HEK293 (cell line): ENCODE data around the gene SMPD3.

Experiments used
- CTCF ChIA-PET: fragments of 350-600 bp; formaldehyde crosslinking; extraction: SDS; loops from one replicate; lab custom pipeline; 2021; ENCODE audit warnings: antibody characterized with exemption; lab: Yijun Ruan, JAX
- POLR2A ChIA-PET: fragments of 300-600 bp; formaldehyde crosslinking; extraction: SDS; loops from one replicate; lab custom pipeline; 2020; ENCODE audit warnings: antibody characterized with exemption, inconsistent platforms; lab: Yijun Ruan, JAX
- H3K27ac ChIP-seq: fragments of 200-500 bp; sonication (Bioruptor generic); 2 replicates; pipeline ENCODE4 v1.5.1; 2014; ENCODE audit warnings: low read depth, low read length, control low read depth, inconsistent platforms; ENCODE audit errors: extremely low read depth
- H3K36me3 ChIP-seq, 2 experiments: fragments of 200-500 bp in 1 of 2; sonication (Bioruptor generic) in 1 of 2; 1 replicate in 1 of 2; 2 replicates in 1 of 2; pipeline ENCODE4 v1.5.1; 2014 to 2017; ENCODE audit warnings: inconsistent platforms in 2 of 2, low read length in 2 of 2; ENCODE audit not compliant: control insufficient read depth in 2 of 2, insufficient read depth in 1 of 2
- H3K4me1 ChIP-seq: fragments of 200-500 bp; sonication (Bioruptor generic); 2 replicates; pipeline ENCODE4 v1.5.1; 2014; ENCODE audit warnings: mild to moderate bottlenecking, low read length, inconsistent platforms; ENCODE audit not compliant: control insufficient read depth, insufficient read depth
- H3K4me3 ChIP-seq: 2 replicates; pipeline ENCODE4 v1.5.1; 2011; ENCODE audit warnings: low read depth, mild to moderate bottlenecking, control low read depth, low read length, moderate library complexity
- H3K9me3 ChIP-seq: fragments of 200-500 bp; sonication (Bioruptor generic); 2 replicates; pipeline ENCODE4 v1.5.1; 2014; ENCODE audit warnings: low read depth, low read length, inconsistent platforms; ENCODE audit not compliant: control insufficient read depth, insufficient read depth
- EGR2 ChIP-seq: fragments of 450-650 bp; formaldehyde crosslinking; IDR thresholded peaks from 2 replicates; pipeline ENCODE4 v1.5.1; 2016; ENCODE audit warnings: low read depth, missing biosample characterization, missing genetic modification characterization
- HOXA7 ChIP-seq: sonication (generic); formaldehyde crosslinking; IDR thresholded peaks from 2 replicates; pipeline ENCODE4 v1.8.1; 2022; ENCODE audit warnings: missing genetic modification reagents, borderline replicate concordance
- YY2 ChIP-seq: fragments of 450-650 bp; formaldehyde crosslinking; IDR thresholded peaks from 2 replicates; pipeline ENCODE4 v1.5.1; 2016; ENCODE audit warnings: missing biosample characterization, missing genetic modification characterization
- ZNF157 ChIP-seq: fragments of 450-650 bp; formaldehyde crosslinking; IDR thresholded peaks from 2 replicates; pipeline ENCODE4 v1.5.1; 2016; ENCODE audit warnings: missing biosample characterization, missing genetic modification characterization
- ZNF16 ChIP-seq: fragments of 450-650 bp; formaldehyde crosslinking; IDR thresholded peaks from 2 replicates; pipeline ENCODE4 v1.5.1; 2016; ENCODE audit warnings: low read depth, missing biosample characterization, missing genetic modification characterization
- ZNF19 ChIP-seq: fragments of 450-650 bp; formaldehyde crosslinking; IDR thresholded peaks from 2 replicates; pipeline ENCODE4; 2016; ENCODE audit warnings: missing biosample characterization, missing genetic modification characterization, low read depth
- ZNF394 ChIP-seq: fragments of 450-650 bp; formaldehyde crosslinking; IDR thresholded peaks from 2 replicates; pipeline ENCODE4 v1.5.1; 2016; ENCODE audit warnings: missing biosample characterization, missing genetic modification characterization, mild to moderate bottlenecking, moderate library complexity, borderline replicate concordance
- ZNF521 ChIP-seq: fragments of 450-650 bp; formaldehyde crosslinking; IDR thresholded peaks from 2 replicates; pipeline ENCODE4 v1.5.1; 2017; ENCODE audit warnings: missing biosample characterization, mild to moderate bottlenecking, missing genetic modification characterization
- ZNF626 ChIP-seq: fragments of 450-650 bp; sonication (Bioruptor Pico); formaldehyde crosslinking; IDR thresholded peaks from 2 replicates; pipeline ENCODE4 v1.5.1; 2018; ENCODE audit warnings: missing biosample characterization, missing genetic modification characterization, inconsistent platforms
- TF ChIP-seq, protein P1 (sequence below): fragments of 450-650 bp; formaldehyde crosslinking; IDR thresholded peaks from 2 replicates; pipeline ENCODE4 v1.5.1; 2017; ENCODE audit warnings: missing biosample characterization, mild to moderate bottlenecking, missing genetic modification characterization, moderate library complexity
- TF ChIP-seq, protein P2 (sequence below): fragments of 450-650 bp; formaldehyde crosslinking; IDR thresholded peaks from 2 replicates; pipeline ENCODE4 v1.5.1; 2016; ENCODE audit warnings: missing biosample characterization, missing genetic modification characterization
- TF ChIP-seq, protein P3 (sequence below): fragments of 450-650 bp; formaldehyde crosslinking; IDR thresholded peaks from 2 replicates; pipeline ENCODE4 v1.5.1; 2016; ENCODE audit warnings: missing biosample characterization, missing genetic modification characterization
- TF ChIP-seq, protein P4 (sequence below): fragments of 450-650 bp; formaldehyde crosslinking; IDR thresholded peaks from 2 replicates; pipeline ENCODE4 v1.5.1; 2016; ENCODE audit warnings: missing biosample characterization, missing genetic modification characterization

Gene SMPD3

DNA sequence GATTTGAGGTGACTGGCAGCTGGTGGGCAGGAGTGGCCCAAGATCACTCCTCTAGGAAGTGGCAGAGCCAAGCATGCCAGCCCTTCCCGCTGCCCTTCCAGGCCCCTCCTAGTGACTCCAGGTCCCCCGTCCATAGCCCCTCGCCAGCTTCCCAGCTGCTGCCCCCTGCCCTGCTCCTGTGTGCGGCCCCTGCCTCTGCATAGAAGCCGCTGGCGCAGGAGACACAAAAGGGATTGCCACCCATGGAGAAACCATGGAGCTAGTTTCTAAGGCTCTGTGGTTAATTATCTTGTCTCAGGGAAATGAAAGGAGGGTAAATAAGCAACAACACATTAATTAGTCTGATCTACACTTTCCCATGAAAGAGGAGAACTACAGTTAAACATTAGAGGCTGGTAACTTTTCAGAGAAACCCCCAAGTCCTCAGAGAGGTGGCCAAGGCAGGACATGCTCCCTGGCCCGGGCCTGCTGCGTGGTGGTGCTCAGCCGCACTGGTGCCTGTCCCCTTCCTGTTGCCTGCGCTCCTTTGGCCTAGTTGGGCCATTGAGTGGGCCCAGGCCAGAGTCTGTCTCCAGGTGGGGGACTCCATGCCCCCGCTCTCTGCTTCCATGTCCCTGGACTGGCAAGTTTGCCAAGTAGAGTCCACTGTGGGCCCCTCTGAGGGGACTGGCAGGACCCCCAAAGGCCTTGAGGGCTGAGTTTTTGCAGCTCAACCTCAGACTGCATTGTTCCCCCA is 72.3 kb downstream of the SMPD3 start (continued):
- TF ChIP-seq ZNF394 (tag by site-specific recombination) (no peak), ZNF19 (tag by site-specific recombination) (no peak), ZNF626 (no peak)
- TF ChIP-seq, protein P1, sequence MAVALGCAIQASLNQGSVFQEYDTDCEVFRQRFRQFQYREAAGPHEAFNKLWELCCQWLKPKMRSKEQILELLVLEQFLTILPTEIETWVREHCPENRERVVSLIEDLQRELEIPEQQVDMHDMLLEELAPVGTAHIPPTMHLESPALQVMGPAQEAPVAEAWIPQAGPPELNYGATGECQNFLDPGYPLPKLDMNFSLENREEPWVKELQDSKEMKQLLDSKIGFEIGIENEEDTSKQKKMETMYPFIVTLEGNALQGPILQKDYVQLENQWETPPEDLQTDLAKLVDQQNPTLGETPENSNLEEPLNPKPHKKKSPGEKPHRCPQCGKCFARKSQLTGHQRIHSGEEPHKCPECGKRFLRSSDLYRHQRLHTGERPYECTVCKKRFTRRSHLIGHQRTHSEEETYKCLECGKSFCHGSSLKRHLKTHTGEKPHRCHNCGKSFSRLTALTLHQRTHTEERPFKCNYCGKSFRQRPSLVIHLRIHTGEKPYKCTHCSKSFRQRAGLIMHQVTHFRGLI (tag by site-specific recombination): no peak
- TF ChIP-seq, protein P2, sequence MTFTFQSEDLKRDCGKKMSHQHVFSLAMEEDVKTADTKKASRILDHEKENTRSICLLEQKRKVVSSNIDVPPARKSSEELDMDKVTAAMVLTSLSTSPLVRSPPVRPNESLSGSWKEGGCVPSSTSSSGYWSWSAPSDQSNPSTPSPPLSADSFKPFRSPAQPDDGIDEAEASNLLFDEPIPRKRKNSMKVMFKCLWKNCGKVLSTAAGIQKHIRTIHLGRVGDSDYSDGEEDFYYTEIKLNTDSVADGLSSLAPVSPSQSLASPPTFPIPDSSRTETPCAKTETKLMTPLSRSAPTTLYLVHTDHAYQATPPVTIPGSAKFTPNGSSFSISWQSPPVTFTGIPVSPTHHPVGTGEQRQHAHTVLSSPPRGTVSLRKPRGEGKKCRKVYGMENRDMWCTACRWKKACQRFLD (tag by site-specific recombination): no peak

DNA sequence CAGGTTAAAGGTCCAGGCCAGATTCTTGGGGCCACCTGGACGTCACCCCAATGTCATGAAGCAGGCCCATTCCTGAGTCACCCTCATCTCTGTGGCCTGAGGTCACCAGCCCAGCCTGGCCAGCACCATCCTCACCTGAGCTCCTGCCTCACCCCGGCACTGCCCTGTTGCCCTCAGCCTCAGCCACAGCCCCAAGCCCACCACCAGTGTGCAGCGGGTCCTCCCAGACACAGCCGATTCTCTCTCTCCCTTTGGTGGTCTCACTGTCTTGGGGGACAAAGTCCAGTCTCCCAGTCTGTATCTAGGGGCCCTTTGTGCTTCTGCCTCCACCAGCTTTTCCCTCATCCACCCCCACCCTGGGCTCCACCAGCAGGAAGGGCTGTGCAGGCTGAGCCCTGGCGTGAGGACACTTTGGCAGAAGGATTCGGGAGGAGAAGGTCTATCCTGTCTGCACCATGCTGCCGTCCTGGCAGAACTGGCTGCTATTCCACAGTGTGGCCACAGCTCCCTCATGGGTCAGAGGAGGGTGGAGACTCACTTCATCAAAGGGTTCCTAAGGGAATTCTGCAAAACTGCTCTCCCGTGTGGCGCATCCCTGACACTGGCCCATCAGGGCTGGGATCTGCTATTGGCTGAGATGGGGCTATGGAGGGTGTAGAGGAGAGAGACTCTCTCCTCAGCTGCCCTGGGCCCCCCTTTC is 73.2 kb downstream of the SMPD3 start:
- H3K4me1 ChIP-seq: no peaks in the 10 kb centered on the region
- no peak overlapping the region for H3K4me3 ChIP-seq
- H3K36me3 ChIP-seq: no peaks in the 10 kb centered on the region
- no peak for TF ChIP-seq HOXA7 (CRISPR knock-in tag)
- TF ChIP-seq, protein P3, sequence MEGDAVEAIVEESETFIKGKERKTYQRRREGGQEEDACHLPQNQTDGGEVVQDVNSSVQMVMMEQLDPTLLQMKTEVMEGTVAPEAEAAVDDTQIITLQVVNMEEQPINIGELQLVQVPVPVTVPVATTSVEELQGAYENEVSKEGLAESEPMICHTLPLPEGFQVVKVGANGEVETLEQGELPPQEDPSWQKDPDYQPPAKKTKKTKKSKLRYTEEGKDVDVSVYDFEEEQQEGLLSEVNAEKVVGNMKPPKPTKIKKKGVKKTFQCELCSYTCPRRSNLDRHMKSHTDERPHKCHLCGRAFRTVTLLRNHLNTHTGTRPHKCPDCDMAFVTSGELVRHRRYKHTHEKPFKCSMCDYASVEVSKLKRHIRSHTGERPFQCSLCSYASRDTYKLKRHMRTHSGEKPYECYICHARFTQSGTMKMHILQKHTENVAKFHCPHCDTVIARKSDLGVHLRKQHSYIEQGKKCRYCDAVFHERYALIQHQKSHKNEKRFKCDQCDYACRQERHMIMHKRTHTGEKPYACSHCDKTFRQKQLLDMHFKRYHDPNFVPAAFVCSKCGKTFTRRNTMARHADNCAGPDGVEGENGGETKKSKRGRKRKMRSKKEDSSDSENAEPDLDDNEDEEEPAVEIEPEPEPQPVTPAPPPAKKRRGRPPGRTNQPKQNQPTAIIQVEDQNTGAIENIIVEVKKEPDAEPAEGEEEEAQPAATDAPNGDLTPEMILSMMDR (tag by site-specific recombination): peak; percentile 33; the same call in 1 of the 2 replicates
- ChIA-PET CTCF (interaction anchor here (0.5 to 1.6 kb wide), 3 partner anchors 9 to 1191 kb away, joined by 4 to 7 read pairs (median 4); no protein-coding TSS in a partner anchor), POLR2A (no interaction called here)
- no peak overlapping the region for H3K27ac ChIP-seq
- no peaks in the 10 kb centered on the region for H3K9me3 ChIP-seq

DNA sequence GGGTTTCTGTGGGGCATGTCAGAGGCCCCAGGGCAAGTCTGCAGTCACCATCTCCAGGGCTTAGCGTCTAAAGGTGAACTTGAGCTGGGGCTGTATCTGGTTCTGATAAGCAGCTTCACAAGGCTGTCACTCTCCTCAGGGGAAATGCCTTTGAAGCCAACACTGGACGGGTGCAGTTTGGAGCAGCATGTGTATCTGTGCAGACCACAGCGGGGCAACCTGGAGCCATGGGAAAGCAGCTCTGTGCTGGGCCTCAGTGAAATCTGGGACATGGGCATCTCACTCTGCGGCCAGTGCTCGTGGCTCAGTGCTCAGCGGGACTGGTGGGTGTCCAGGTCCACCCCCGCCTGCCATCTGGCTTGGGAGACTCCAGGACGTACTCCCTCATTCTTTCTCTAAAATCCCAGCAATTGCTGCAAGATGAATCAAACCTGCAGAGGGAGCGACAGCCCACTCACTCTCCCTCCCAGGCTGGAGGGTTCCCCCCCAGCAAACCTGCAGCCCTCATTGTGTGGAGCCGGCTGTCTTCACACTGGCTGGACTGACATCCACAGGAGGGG is 74.0 kb downstream of the SMPD3 start:
- Histone ChIP-seq H3K9me3 (no peaks in the 10 kb centered on the region), H3K27ac (no peak overlapping the region), H3K4me3 (no peak overlapping the region), H3K4me1 (no peaks in the 10 kb centered on the region), H3K36me3 (no peaks in the 10 kb centered on the region)
- CTCF ChIA-PET: interaction anchor here (1.6 kb wide), 1 partner anchor 136 kb away, joined by 7 read pairs; no protein-coding TSS in a partner anchor
- TF ChIP-seq YY2 (tag by site-specific recombination) (no peak), ZNF16 (tag by site-specific recombination) (no peak), ZNF521 (tag by site-specific recombination) (no peak), ZNF157 (tag by site-specific recombination) (no peak), EGR2 (tag by site-specific recombination) (no peak; the same call in 1 of the 2 replicates)
- TF ChIP-seq, protein P4, sequence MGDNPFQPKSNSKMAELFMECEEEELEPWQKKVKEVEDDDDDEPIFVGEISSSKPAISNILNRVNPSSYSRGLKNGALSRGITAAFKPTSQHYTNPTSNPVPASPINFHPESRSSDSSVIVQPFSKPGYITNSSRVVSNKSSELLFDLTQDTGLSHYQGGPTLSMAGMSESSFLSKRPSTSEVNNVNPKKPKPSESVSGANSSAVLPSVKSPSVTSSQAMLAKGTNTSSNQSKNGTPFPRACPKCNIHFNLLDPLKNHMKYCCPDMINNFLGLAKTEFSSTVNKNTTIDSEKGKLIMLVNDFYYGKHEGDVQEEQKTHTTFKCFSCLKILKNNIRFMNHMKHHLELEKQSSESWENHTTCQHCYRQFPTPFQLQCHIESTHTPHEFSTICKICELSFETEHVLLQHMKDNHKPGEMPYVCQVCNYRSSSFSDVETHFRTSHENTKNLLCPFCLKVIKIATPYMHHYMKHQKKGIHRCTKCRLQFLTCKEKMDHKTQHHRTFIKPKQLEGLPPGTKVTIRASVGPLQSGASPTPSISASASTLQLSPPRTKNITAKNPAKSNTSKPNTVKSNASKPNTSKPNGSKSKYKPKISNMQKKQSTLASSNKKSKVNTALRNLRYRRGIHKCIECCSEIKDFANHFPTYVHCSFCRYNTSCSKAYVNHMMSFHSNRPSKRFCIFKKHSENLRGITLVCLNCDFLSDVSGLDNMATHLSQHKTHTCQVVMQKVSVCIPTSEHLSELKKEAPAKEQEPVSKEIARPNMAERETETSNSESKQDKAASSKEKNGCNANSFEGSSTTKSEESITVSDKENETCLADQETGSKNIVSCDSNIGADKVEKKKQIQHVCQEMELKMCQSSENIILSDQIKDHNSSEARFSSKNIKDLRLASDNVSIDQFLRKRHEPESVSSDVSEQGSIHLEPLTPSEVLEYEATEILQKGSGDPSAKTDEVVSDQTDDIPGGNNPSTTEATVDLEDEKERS: no peak
- POLR2A ChIA-PET: interaction anchor here (0.5 kb wide), 1 partner anchor 190 kb away, joined by 3 read pairs; no protein-coding TSS in a partner anchor
